ENCODE results near the gene ANP32B.
"Not testable (repeated sequence)": the region's sequence is repeated elsewhere in the genome, so short reads cannot be mapped to it uniquely, and the experiment has no call there.

ANP32B gene

GRCh38 chr9:97945470-97945869, 37.7 kb upstream of the ANP32B start:
- H3K27me3 ChIP-seq (ENCODE audit: insufficient read depth, low read length) = peaks cover 39% of the 10 kb centered on the region
- H3K4me1 ChIP-seq (ENCODE audit: control insufficient read depth, insufficient read depth, low read length, unreplicated experiment); H2AFZ ChIP-seq (ENCODE audit: low read length, unreplicated experiment); H3K27ac ChIP-seq (ENCODE audit: low read depth, low read length); H3K36me3 ChIP-seq (ENCODE audit: insufficient read depth, low read length); H3K4me3 ChIP-seq (ENCODE audit: low read depth, low read length); H3K79me2 ChIP-seq (ENCODE audit: control insufficient read depth, insufficient read depth, low read length, unreplicated experiment): not testable (repeated sequence)

GRCh38 chr9:97947094-97947493, 36.0 kb upstream of the ANP32B start:
- H3K79me2 ChIP-seq (ENCODE audit: control insufficient read depth, insufficient read depth, low read length, unreplicated experiment); H3K36me3 ChIP-seq (ENCODE audit: insufficient read depth, low read length); H2AFZ ChIP-seq (ENCODE audit: low read length, unreplicated experiment); H3K4me1 ChIP-seq (ENCODE audit: control insufficient read depth, insufficient read depth, low read length, unreplicated experiment); H3K27ac ChIP-seq (ENCODE audit: low read depth, low read length); H3K4me3 ChIP-seq (ENCODE audit: low read depth, low read length): not testable (repeated sequence)
- H3K27me3 ChIP-seq (ENCODE audit: insufficient read depth, low read length) = peaks cover 44% of the 10 kb centered on the region

- peaks cover 26% of the 10 kb centered on the region for H3K27me3 ChIP-seq (ENCODE audit: insufficient read depth, low read length)
- H2AFZ ChIP-seq (ENCODE audit: low read length, unreplicated experiment); H3K36me3 ChIP-seq (ENCODE audit: insufficient read depth, low read length): not testable (repeated sequence)
Measured at GRCh38 chr9:97950873-97951272, 32.3 kb upstream of the ANP32B start.

GRCh38 chr9:97954550-97954989, 28.6 kb upstream of the ANP32B start:
- H3K4me1 ChIP-seq (ENCODE audit: control insufficient read depth, insufficient read depth, low read length, unreplicated experiment) = peaks cover 9% of the 10 kb centered on the region
- H3K4me3 ChIP-seq (ENCODE audit: low read depth, low read length) = no peak overlapping the region
- H3K36me3 ChIP-seq (ENCODE audit: insufficient read depth, low read length) = no peaks in the 10 kb centered on the region
- no peak overlapping the region for H3K27ac ChIP-seq (ENCODE audit: low read depth, low read length)
- H3K27me3 ChIP-seq (ENCODE audit: insufficient read depth, low read length) = peaks cover 26% of the 10 kb centered on the region
- H3K79me2 ChIP-seq (ENCODE audit: control insufficient read depth, insufficient read depth, low read length, unreplicated experiment) = no peaks in the 10 kb centered on the region
- no peak overlapping the region for H2AFZ ChIP-seq (ENCODE audit: low read length, unreplicated experiment)

More at GRCh38 chr9:97950873-97951272, 32.3 kb upstream of the ANP32B start:
- not testable (repeated sequence) for H3K4me3 ChIP-seq (ENCODE audit: low read depth, low read length); H3K27ac ChIP-seq (ENCODE audit: low read depth, low read length); H3K79me2 ChIP-seq (ENCODE audit: control insufficient read depth, insufficient read depth, low read length, unreplicated experiment); H3K4me1 ChIP-seq (ENCODE audit: control insufficient read depth, insufficient read depth, low read length, unreplicated experiment)

DNA sequence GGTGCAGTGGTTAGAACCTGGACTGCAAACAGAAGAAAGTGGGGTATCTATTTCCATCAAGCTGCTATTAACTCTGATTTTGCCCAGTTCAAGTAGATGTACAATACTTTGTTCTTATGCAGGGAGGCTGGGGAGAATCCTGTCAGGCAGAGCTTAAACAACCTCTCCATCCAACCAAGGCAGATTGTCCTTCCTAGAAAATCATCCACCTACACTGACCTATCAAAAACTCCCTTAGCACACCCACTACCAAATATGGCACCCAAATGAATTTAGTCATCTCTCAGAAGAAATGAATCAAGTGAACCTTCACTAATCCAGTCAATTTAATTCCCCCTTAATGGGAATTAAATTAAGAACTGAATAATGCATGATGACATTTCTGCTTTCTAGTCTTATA, 26.8 kb upstream of the ANP32B start:
- no peaks in the 10 kb centered on the region for H3K79me2 ChIP-seq (ENCODE audit: control insufficient read depth, insufficient read depth, low read length, unreplicated experiment)
- peaks cover 16% of the 10 kb centered on the region for H3K27me3 ChIP-seq (ENCODE audit: insufficient read depth, low read length)
- no peak overlapping the region for H2AFZ ChIP-seq (ENCODE audit: low read length, unreplicated experiment)
- no peak overlapping the region for H3K4me3 ChIP-seq (ENCODE audit: low read depth, low read length)
- H3K36me3 ChIP-seq (ENCODE audit: insufficient read depth, low read length) = no peaks in the 10 kb centered on the region
- H3K4me1 ChIP-seq (ENCODE audit: control insufficient read depth, insufficient read depth, low read length, unreplicated experiment) = peaks cover 9% of the 10 kb centered on the region
- no peak overlapping the region for H3K27ac ChIP-seq (ENCODE audit: low read depth, low read length)

DNA sequence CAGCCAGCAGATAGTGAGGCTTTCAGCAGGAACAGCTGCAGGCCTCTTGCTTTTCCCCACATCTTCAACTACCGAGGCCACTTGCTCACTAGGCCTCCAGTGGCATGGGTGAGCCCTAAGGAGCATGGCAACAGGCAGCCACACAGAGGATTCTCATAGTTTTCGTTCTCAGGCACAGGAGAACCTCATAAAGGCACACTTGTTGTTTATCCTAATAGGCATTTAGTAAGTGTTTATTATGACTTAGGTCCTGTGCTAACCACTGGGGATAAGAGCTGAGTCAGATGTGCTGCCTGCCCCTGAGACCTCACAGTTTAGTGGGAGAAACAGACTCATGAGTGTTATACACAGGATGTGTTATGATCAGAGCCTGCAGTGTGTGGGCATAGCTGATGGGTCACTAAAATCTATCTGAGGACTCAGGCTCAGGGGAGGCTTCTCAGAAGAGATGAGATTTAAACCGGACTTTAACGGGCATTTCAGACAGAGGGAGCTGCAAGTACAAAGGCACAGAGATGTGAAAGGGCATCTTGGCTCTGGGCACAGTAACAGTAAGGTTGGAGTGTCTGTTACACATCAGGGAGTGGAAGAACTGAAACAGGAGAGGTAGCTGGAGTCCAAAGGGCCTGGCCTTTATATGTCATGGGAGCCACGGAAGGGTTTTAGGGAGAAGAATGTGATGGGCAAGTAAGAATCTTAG, 24.2 kb upstream of the ANP32B start:
- no peak overlapping the region for H3K27ac ChIP-seq (ENCODE audit: low read depth, low read length)
- no peaks in the 10 kb centered on the region for H3K27me3 ChIP-seq (ENCODE audit: insufficient read depth, low read length)
- H3K36me3 ChIP-seq (ENCODE audit: insufficient read depth, low read length) = no peaks in the 10 kb centered on the region
- H3K4me3 ChIP-seq (ENCODE audit: low read depth, low read length) = no peak overlapping the region
- no peaks in the 10 kb centered on the region for H3K79me2 ChIP-seq (ENCODE audit: control insufficient read depth, insufficient read depth, low read length, unreplicated experiment)
- peaks cover 9% of the 10 kb centered on the region for H3K4me1 ChIP-seq (ENCODE audit: control insufficient read depth, insufficient read depth, low read length, unreplicated experiment)
- peak overlapping the region; percentile 47 for H2AFZ ChIP-seq (ENCODE audit: low read length, unreplicated experiment)

DNA sequence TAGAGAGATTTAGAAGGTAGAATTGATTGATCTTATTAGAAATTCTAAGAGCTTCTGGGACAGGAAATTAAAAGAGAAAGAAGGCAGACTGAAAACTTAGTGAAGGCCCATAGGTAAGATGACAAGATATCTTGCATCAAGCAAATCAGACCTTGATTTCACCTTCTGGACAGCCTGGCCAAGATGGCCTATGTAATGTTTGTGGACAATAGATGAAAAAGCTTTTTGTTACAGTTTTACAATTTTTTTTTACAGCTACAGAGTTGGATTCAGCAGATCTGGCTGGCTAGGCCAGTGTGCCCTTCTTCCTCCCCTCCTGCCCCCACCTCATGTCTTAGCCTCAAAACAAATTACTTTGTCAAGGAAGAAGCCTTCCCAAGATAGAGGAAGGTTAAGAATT, 23.6 kb upstream of the ANP32B start:
- Histone ChIP-seq H2AFZ (ENCODE audit: low read length, unreplicated experiment) (peak overlapping the region; percentile 46), H3K36me3 (ENCODE audit: insufficient read depth, low read length) (no peaks in the 10 kb centered on the region), H3K79me2 (ENCODE audit: control insufficient read depth, insufficient read depth, low read length, unreplicated experiment) (no peaks in the 10 kb centered on the region), H3K27me3 (ENCODE audit: insufficient read depth, low read length) (no peaks in the 10 kb centered on the region), H3K4me3 (ENCODE audit: low read depth, low read length) (no peak overlapping the region), H3K27ac (ENCODE audit: low read depth, low read length) (no peak overlapping the region), H3K4me1 (ENCODE audit: control insufficient read depth, insufficient read depth, low read length, unreplicated experiment) (peaks cover 9% of the 10 kb centered on the region)

- H3K27ac ChIP-seq (ENCODE audit: low read depth, low read length); H3K36me3 ChIP-seq (ENCODE audit: insufficient read depth, low read length); H3K27me3 ChIP-seq (ENCODE audit: insufficient read depth, low read length); H2AFZ ChIP-seq (ENCODE audit: low read length, unreplicated experiment); H3K4me3 ChIP-seq (ENCODE audit: low read depth, low read length); H3K79me2 ChIP-seq (ENCODE audit: control insufficient read depth, insufficient read depth, low read length, unreplicated experiment); H3K4me1 ChIP-seq (ENCODE audit: control insufficient read depth, insufficient read depth, low read length, unreplicated experiment): not testable (repeated sequence)
Measured at GRCh38 chr9:97960678-97961328, 22.3 kb upstream of the ANP32B start.

DNA sequence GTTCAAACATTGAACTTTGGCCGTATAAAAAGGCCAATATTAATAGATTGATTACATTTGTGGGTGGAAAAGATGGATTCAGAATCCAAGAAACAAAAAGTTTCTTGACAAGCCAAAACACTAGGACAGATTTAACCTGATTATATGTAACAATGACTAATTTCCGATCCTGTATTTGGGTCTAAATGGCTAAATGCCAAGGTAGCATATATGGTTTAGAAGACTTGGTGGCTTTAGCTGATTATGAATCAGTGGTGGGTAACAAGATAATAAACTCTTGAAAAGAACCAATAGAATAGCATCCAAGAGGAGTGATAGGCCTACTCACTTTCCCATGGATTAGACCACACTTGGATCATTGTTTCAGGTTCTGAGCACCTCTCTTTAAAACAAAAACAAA, 21.8 kb upstream of the ANP32B start:
- H2AFZ ChIP-seq (ENCODE audit: low read length, unreplicated experiment) = no peak overlapping the region
- peaks cover 9% of the 10 kb centered on the region for H3K4me1 ChIP-seq (ENCODE audit: control insufficient read depth, insufficient read depth, low read length, unreplicated experiment)

DNA sequence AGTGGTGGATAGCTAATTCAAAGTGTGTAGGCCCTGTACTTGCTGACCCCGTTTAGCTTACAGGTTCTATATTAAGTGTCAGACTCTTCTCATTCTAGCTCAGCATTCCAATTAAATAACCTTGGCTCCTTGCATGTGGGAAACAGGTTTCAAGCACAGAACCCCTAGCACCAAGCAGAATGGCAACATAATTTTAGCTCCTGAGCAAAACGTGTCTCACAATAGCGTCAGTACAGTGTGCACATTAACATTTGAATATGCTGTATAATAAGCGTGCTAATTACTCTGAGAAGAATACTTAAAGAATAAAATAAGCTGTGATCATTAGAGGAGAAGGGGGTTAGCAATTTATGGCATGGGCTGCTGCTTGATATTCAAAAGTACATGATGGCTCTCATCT, 21.0 kb upstream of the ANP32B start:
- Histone ChIP-seq H2AFZ (ENCODE audit: low read length, unreplicated experiment) (no peak overlapping the region), H3K4me1 (ENCODE audit: control insufficient read depth, insufficient read depth, low read length, unreplicated experiment) (peaks cover 9% of the 10 kb centered on the region), H3K79me2 (ENCODE audit: control insufficient read depth, insufficient read depth, low read length, unreplicated experiment) (no peaks in the 10 kb centered on the region), H3K27ac (ENCODE audit: low read depth, low read length) (no peak overlapping the region), H3K27me3 (ENCODE audit: insufficient read depth, low read length) (no peaks in the 10 kb centered on the region), H3K36me3 (ENCODE audit: insufficient read depth, low read length) (no peaks in the 10 kb centered on the region), H3K4me3 (ENCODE audit: low read depth, low read length) (no peak overlapping the region)

More for the DNA sequence above, 21.8 kb upstream of the ANP32B start:
- H3K27ac ChIP-seq (ENCODE audit: low read depth, low read length) = no peak overlapping the region
- no peaks in the 10 kb centered on the region for H3K79me2 ChIP-seq (ENCODE audit: control insufficient read depth, insufficient read depth, low read length, unreplicated experiment)
- H3K36me3 ChIP-seq (ENCODE audit: insufficient read depth, low read length) = no peaks in the 10 kb centered on the region
- H3K4me3 ChIP-seq (ENCODE audit: low read depth, low read length) = no peak overlapping the region
- no peaks in the 10 kb centered on the region for H3K27me3 ChIP-seq (ENCODE audit: insufficient read depth, low read length)

DNA sequence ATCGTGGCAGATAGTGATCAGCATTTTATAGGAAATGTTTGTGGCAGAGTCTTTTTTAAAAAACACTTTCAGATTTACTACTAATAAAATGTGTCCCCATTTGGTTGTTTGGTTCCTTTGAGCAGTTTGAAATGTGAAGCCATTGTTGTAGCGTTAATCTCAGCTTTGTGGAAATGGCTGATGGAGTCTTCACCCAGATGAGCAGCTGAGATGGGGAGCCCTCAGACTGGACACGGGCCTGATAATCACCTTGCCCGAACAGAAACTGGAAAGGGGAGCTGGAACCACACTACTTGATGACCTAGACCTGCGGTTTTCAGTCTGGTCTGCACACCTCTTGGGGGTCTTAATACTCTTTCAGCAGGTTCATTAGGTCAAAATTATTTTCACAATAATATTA, 20.6 kb upstream of the ANP32B start:
- H2AFZ ChIP-seq (ENCODE audit: low read length, unreplicated experiment) = no peak overlapping the region
- no peak overlapping the region for H3K27ac ChIP-seq (ENCODE audit: low read depth, low read length)
- H3K36me3 ChIP-seq (ENCODE audit: insufficient read depth, low read length) = no peaks in the 10 kb centered on the region
- H3K4me3 ChIP-seq (ENCODE audit: low read depth, low read length) = no peak overlapping the region
- H3K27me3 ChIP-seq (ENCODE audit: insufficient read depth, low read length) = no peaks in the 10 kb centered on the region
- H3K4me1 ChIP-seq (ENCODE audit: control insufficient read depth, insufficient read depth, low read length, unreplicated experiment) = peaks cover 9% of the 10 kb centered on the region
- H3K79me2 ChIP-seq (ENCODE audit: control insufficient read depth, insufficient read depth, low read length, unreplicated experiment) = no peaks in the 10 kb centered on the region

All from ACC112 (cell line).